Raji (cell line): Measurements from ENCODE around the gene PLOD2.

Source experiments
- POLR2A ChIP-seq: IDR thresholded peaks from 2 replicates; pipeline ENCODE4 v1.6.1; 2011; ENCODE audit warnings: low read depth, low read length, control low read depth; ENCODE audit not compliant: insufficient read depth

PLOD2 gene

GRCh38 chr3:146159616-146160320 lies 1.2 kb downstream of the PLOD2 start:
- TF ChIP-seq POLR2A: no peak

- TF ChIP-seq POLR2A: no peak
Observed at GRCh38 chr3:146159037-146159436, 1.9 kb downstream of the PLOD2 start.

GRCh38 chr3:146157325-146158060 lies 3.5 kb downstream of the PLOD2 start:
- TF ChIP-seq POLR2A: no peak

- TF ChIP-seq POLR2A: no peak
Observed at GRCh38 chr3:146156666-146157314, 4.2 kb downstream of the PLOD2 start.

GRCh38 chr3:146156095-146156494 lies 4.9 kb downstream of the PLOD2 start:
- TF ChIP-seq POLR2A: no peak

- TF ChIP-seq POLR2A: no peak
Observed at GRCh38 chr3:146154995-146155394, 6.0 kb downstream of the PLOD2 start.

GRCh38 chr3:146154316-146154715 lies 6.7 kb downstream of the PLOD2 start:
- TF ChIP-seq POLR2A: no peak

GRCh38 chr3:146153429-146153828 lies 7.6 kb downstream of the PLOD2 start:
- TF ChIP-seq POLR2A: no peak

GRCh38 chr3:146152834-146153233 lies 8.2 kb downstream of the PLOD2 start:
- TF ChIP-seq POLR2A: no peak

GRCh38 chr3:146148468-146148931 lies 12.5 kb downstream of the PLOD2 start:
- no peak for TF ChIP-seq POLR2A

GRCh38 chr3:146145642-146146041 lies 15.3 kb downstream of the PLOD2 start:
- TF ChIP-seq POLR2A: no peak

- no peak for TF ChIP-seq POLR2A
Observed at GRCh38 chr3:146142757-146143156, 18.2 kb downstream of the PLOD2 start.

- no peak for TF ChIP-seq POLR2A
Observed at GRCh38 chr3:146139586-146140110, 21.3 kb downstream of the PLOD2 start.

- no peak for TF ChIP-seq POLR2A
Observed at GRCh38 chr3:146138902-146139301, 22.1 kb downstream of the PLOD2 start.

- TF ChIP-seq POLR2A: no peak
Observed at GRCh38 chr3:146136647-146137046, 24.3 kb downstream of the PLOD2 start.
